Vagina (tissue), 2 donors: ENCODE results near the gene GATAD2A. TPM values are rescaled to one million over a fixed set of nuclear protein-coding genes. Genes with fewer than 3 reads are reported as not detected.
A peak's percentile ranks its signal among the peaks of the same experiment; 100 is the strongest.

Experiments used
- DNase-seq, 2 donors: peaks; one replicate each; pipeline ENCODE4 v3.0.0-alpha.2; 2017; ENCODE audit errors: extremely low spot score in 2 of 2
- H3K27ac ChIP-seq: fragments of 200-600 bp; sonication (generic); one replicate; pipeline ENCODE4 v1.5.1; 2019
- H3K27me3 ChIP-seq: fragments of 200-600 bp; sonication (generic); one replicate; pipeline ENCODE4 v1.5.1; 2019
- H3K36me3 ChIP-seq, 2 donors: fragments of 200-600 bp; sonication (generic); one replicate each; pipeline ENCODE4 v1.5.1; 2017 to 2019
- H3K4me1 ChIP-seq: fragments of 200-600 bp; sonication (generic); one replicate; pipeline ENCODE4 v1.5.1; 2019
- H3K4me3 ChIP-seq, 2 donors: fragments of 200-600 bp; sonication (generic); 1 replicate in 1 of 2; 2 replicates in 1 of 2; pipeline ENCODE4 v1.5.1; 2016 to 2019
- H3K9me3 ChIP-seq: fragments of 200-600 bp; sonication (generic); one replicate; pipeline ENCODE4 v1.5.1; 2019
- POLR2A ChIP-seq, 2 donors: fragments of 450-650 bp; IDR thresholded peaks; one replicate each; pipeline ENCODE4 v1.6.1; 2017; ENCODE audit warnings: antibody characterized with exemption in 2 of 2, mild to moderate bottlenecking in 2 of 2, moderate library complexity in 2 of 2
- POLR2AphosphoS5 ChIP-seq, 2 donors: sonication (generic); formaldehyde crosslinking; IDR thresholded peaks; one replicate each; pipeline ENCODE4 v1.9.0; 2017; ENCODE audit warnings: antibody characterized with exemption in 2 of 2, mild to moderate bottlenecking in 2 of 2, low read depth in 1 of 2; ENCODE audit not compliant: insufficient read depth in 1 of 2
- intact Hi-C: fragments of 100-400 bp; cut with DNase I; formaldehyde crosslinking; loops from one replicate; pipeline ENCODE4 v1.15.1; 2023
- total RNA-seq: library from RNA; depleted of rRNA; stranded (reverse); fragments of >200 nt; gene quantifications from one replicate; pipeline ENCODE4 v1.2.3, GENCODE V29; 2016
- TF ChIP-seq, protein P1 (sequence below), 3 experiments: fragments of 450-650 bp in 2 of 3; fragments of 200-600 bp in 1 of 3; sonication (generic) in 1 of 3; IDR thresholded peaks; one replicate each; pipeline ENCODE4 v1.5.1; 2017 to 2019; ENCODE audit warnings: antibody characterized with exemption in 3 of 3, mild to moderate bottlenecking in 2 of 3, moderate library complexity in 2 of 3

The GATAD2A gene
- total RNA-seq, 1 donor from 2014 or later, result 49.6 TPM

DNA sequence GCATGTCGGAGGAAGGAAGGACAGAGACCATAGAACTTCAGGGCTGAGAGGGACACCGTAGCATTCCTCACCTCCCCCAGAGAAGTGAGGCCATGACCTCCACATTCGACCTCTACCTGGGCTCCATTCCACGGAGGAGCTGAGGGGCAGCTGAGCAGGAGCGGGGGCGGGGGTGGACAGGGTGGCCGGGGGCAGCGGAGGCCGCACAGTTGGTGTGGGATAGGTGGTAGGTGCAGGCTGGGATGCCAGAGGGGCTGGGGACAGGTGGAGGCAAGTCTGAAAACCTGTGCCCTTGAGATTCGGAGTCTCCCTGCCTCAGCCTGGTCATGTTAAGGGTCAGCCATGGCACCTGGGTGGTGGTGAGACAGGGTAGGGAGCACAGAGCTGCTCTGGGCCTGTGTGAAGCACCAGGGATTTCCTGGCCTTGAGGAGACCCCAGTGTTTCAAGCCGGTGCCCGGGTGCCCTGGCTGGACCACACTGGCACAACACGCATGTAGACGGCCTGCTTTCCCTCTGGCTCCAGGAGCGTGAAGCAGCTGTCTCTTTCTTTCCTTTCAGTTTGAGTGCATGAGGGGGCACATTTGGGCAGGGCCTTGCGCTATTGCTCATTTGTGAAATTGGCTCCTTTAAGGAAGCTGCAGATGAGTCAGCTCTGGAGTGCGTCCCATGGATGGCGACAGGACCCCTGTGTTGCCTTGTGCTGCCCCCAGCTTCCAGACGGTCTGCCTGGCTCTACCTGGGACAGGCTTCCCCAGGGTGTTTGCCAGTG is 58.1 kb downstream of the GATAD2A start:
- Histone ChIP-seq H3K27ac (peak overlapping the region; percentile 74), H3K36me3 (peaks cover 0 to 30% of the 10 kb centered on the region in 2 donors), H3K4me1 (peaks cover 65% of the 10 kb centered on the region), H3K4me3 (peak overlapping the region; percentile 13 to 17), H3K27me3 (no peaks in the 10 kb centered on the region), H3K9me3 (peaks cover 9% of the 10 kb centered on the region)
- DNase-seq, result no peak
- TF ChIP-seq POLR2AphosphoS5 (IDR thresholded peaks at IDR 0.05; ENCODE audit: insufficient read depth in 1 of 2, low read depth in 1 of 2) (peak in 1 of 2 donors; percentile 21), POLR2A (IDR thresholded peaks at IDR 0.05) (no peak)
- intact Hi-C loops, result no loop called here

DNA sequence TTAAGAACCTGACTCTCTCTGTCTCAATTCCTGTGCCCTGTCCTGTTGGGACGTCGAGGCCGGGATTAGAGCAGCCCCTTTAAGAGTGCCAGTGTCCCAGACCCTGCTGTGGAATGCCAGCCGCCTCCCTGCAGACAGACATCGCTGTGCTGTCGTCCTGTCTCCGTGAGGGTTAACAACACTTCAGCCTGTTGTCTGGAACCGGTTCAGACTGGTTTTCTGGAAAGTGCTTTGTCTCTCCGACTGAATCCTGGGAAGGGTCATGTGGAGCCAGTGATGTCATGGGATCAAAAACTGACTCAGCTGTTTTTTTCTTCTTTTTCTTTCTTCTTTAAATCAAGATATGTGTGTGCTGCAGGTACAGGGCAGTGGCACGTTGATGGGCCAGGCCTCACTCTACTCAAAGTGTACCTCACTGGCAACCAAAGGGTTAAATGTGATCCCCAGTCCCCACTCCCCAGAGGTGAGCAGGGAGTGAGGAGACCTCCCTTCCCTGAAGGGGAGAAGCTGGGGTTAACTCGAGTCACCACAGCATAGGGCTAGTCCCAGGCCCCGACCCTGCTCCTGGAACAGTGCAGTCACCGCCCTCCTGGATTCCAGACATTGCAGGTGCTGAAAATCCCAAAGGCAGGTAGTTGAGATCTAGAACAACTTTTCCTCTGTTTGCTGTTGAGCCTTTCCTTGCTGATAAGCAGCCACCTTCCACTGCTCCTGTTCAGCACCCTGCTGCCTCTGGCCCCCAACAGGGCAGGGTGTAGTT is 59.0 kb downstream of the GATAD2A start:
- H3K27ac ChIP-seq, result peak overlapping the region; percentile 74
- H3K4me3 ChIP-seq, result peak overlapping the region; percentile 13 to 17
- H3K27me3 ChIP-seq, result no peaks in the 10 kb centered on the region
- peaks cover 0 to 33% of the 10 kb centered on the region in 2 donors for H3K36me3 ChIP-seq
- TF ChIP-seq, protein P1, sequence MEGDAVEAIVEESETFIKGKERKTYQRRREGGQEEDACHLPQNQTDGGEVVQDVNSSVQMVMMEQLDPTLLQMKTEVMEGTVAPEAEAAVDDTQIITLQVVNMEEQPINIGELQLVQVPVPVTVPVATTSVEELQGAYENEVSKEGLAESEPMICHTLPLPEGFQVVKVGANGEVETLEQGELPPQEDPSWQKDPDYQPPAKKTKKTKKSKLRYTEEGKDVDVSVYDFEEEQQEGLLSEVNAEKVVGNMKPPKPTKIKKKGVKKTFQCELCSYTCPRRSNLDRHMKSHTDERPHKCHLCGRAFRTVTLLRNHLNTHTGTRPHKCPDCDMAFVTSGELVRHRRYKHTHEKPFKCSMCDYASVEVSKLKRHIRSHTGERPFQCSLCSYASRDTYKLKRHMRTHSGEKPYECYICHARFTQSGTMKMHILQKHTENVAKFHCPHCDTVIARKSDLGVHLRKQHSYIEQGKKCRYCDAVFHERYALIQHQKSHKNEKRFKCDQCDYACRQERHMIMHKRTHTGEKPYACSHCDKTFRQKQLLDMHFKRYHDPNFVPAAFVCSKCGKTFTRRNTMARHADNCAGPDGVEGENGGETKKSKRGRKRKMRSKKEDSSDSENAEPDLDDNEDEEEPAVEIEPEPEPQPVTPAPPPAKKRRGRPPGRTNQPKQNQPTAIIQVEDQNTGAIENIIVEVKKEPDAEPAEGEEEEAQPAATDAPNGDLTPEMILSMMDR (IDR thresholded peaks at IDR 0.05), result no peak
- TF ChIP-seq POLR2AphosphoS5 (IDR thresholded peaks at IDR 0.05; ENCODE audit: insufficient read depth in 1 of 2, low read depth in 1 of 2), result peak in 1 of 2 donors; percentile 54
- no peak for TF ChIP-seq POLR2A (IDR thresholded peaks at IDR 0.05)
- intact Hi-C loops, result no loop called here
- DNase-seq, result no peak
- H3K9me3 ChIP-seq, result peaks cover 10% of the 10 kb centered on the region
- peaks cover 55% of the 10 kb centered on the region for H3K4me1 ChIP-seq

DNA sequence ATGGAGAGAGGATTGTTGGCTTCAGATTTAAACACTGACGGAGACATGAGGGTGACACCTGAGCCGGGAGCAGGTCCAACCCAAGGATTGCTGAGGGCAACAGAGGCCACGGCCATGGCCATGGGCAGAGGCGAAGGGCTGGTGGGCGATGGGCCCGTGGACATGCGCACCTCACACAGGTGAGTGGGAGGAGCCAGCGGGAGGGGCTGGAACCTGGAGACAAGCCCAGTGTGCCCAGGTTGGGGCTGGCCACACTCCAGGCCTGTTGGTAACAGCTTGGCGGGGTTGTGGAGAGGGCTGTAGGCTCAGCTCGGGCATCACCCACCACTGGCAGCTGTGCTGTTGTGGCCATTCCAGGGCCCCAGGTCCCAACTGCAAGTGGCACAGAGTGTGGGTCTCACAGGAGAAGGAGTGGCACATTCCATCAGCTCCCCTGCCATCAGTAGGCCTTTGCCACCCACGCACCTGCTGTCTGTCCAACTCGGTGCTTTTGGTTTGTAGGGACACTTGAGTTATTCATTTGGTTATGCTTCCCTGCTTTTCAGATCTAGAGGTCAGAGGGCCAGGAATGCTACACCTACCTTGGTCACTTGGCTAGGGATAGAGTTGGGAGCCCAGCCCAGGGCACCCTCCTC is 60.1 kb downstream of the GATAD2A start:
- TF ChIP-seq, protein P1 (IDR thresholded peaks at IDR 0.05), result no peak
- TF ChIP-seq POLR2A (IDR thresholded peaks at IDR 0.05) (no peak), POLR2AphosphoS5 (IDR thresholded peaks at IDR 0.05; ENCODE audit: insufficient read depth in 1 of 2, low read depth in 1 of 2) (no peak)
- Histone ChIP-seq H3K4me1 (peaks cover 44% of the 10 kb centered on the region), H3K9me3 (peaks cover 10% of the 10 kb centered on the region), H3K27ac (no peak overlapping the region), H3K27me3 (no peaks in the 10 kb centered on the region), H3K36me3 (peaks cover 0 to 33% of the 10 kb centered on the region in 2 donors), H3K4me3 (no peak overlapping the region)
- intact Hi-C loops, result no loop called here
- no peak for DNase-seq

DNA sequence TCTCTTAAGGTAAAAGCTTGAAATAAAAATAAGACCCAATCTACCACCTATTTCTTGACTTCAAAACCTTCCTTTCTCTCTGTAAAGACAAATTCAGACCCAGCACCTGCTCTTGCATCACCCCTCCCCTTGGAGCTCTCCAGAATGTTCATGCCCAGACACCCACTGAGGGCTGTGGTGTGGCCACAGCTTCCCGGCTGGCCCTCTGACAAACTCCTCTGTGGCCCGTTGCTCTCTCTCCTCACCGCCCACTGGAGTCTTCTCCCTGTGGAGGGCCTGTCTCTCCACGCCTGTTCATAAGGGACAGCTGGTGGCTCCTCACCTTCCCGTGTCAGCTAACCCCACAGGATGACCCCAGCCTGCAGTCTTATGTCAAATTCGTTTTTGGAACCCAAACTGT is 60.7 kb downstream of the GATAD2A start:
- Histone ChIP-seq H3K27me3 (no peaks in the 10 kb centered on the region), H3K27ac (no peak overlapping the region), H3K36me3 (peaks cover 0 to 33% of the 10 kb centered on the region in 2 donors), H3K4me1 (peaks cover 38% of the 10 kb centered on the region), H3K9me3 (peaks cover 10% of the 10 kb centered on the region), H3K4me3 (no peak overlapping the region)
- intact Hi-C loops, result no loop called here
- DNase-seq, result no peak
- TF ChIP-seq, protein P1 (IDR thresholded peaks at IDR 0.05), result no peak
- TF ChIP-seq POLR2AphosphoS5 (IDR thresholded peaks at IDR 0.05; ENCODE audit: insufficient read depth in 1 of 2, low read depth in 1 of 2) (no peak), POLR2A (IDR thresholded peaks at IDR 0.05) (no peak)

DNA sequence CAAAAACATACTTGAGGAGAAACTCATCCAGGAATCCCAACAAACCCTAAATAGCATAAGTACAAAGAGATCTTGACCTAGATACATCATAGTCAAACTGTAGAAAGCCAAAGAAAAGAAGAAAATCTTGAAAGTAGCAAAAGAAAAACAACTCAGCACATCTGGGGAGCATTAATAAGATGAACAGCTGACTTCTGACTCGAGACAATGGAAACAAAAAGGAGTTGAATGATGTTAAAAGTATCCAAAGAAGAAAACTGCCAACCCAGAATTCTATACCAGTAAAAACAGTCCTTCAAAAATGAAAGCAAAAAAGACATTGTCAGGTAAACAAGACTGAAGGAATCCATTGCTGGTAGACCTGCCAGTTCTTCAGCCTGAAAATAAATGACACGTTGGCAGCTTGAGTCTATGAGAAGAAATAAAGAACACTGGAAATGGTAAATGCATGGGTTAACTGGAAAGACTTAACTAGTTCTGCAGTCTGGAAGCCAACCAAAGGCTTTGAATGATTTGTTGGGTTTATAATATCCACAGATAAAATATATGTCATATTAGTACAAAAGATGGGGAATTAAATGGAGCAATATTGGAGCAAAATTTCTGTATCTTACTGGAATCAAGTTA is 63.1 kb downstream of the GATAD2A start:
- peaks cover 15% of the 10 kb centered on the region for H3K4me1 ChIP-seq
- H3K4me3 ChIP-seq, result no peak overlapping the region
- H3K27ac ChIP-seq, result no peak overlapping the region
- TF ChIP-seq POLR2A (IDR thresholded peaks at IDR 0.05) (no peak), POLR2AphosphoS5 (IDR thresholded peaks at IDR 0.05; ENCODE audit: insufficient read depth in 1 of 2, low read depth in 1 of 2) (no peak)
- TF ChIP-seq, protein P1 (IDR thresholded peaks at IDR 0.05), result no peak
- no peaks in the 10 kb centered on the region for H3K27me3 ChIP-seq
- H3K9me3 ChIP-seq, result peaks cover 10% of the 10 kb centered on the region
- peaks cover 0 to 33% of the 10 kb centered on the region in 2 donors for H3K36me3 ChIP-seq
- intact Hi-C loops, result no loop called here
- DNase-seq, result no peak
